ENCODE data around the gene FOXF1.

GRCh38 chr16:86545954-86546637, 35.8 kb downstream of the FOXF1 start:
- TF ChIP-seq CTCF (IDR thresholded peaks at IDR 0.05) (no peak), ATF2 (CRISPR knock-in tag; IDR thresholded peaks at IDR 0.05; ENCODE audit: borderline replicate concordance, low read depth) (no peak), AR (CRISPR knock-in tag; IDR thresholded peaks at IDR 0.05) (no peak), ZBTB43 (CRISPR knock-in tag; IDR thresholded peaks at IDR 0.05) (no peak), SP1 (CRISPR knock-in tag; conservative IDR thresholded peaks at IDR 0.05) (no peak)

All from WTC11 (cell line).